LNCAP (cell line): ENCODE measurements around the gene EEIG1.

Source experiments
- CTCF ChIP-seq: fragments of 450-650 bp; IDR thresholded peaks from 2 replicates; pipeline ENCODE4 v1.5.1; 2017; ENCODE audit warnings: mild to moderate bottlenecking

EEIG1 gene

GRCh38 chr9:127938298-127938690, 42.5 kb downstream of the EEIG1 start:
- no peak for TF ChIP-seq CTCF

DNA sequence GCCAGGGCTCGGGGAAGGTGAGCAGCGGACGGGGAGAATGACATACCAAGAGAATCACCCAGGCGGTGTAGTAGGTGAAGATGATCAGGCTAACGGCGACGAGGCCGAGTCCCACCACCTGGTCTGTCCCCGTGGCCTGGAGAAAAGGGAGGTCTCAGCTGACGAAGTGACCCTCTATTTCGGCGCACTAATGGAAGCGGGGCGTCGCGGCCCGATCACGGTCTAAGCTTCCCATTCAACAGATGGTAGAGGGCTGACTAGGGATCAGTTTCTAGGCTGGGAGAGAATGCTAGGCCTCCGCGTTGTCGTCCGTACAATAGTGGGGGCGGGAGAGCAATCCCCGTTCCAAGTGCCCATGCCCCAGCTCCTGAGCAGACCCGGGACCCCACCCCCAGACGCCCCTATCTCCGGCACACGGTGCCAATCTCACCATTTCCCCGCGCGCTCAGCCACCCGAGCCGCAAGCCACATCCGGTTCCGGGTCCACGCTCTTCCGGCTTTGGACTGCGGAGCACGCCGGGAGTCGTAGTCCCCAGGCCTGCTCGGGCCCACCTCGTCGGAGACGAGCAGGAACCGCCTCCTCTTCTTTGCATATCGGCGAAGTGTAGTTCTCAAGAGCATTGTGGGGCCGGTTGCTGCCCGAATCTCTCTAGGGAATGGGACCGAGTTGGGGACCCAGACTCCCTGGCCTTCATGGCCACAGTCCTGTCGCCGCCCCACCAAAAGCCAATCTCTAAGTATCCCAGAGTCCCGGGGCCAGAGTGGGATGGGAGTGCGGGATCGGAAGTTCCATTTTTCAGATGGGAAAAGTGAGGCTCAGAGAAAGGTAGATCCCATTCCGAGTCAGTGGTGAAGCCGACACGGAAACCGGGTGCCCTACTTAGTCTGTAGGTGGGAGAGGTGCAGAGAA, 43.1 kb downstream of the EEIG1 start, which contains the start of gene DPM2:
Gene DPM2 (minus strand): TSS at position 467 of the 910 bp plus-strand sequence. CDS start 34 bp downstream, at position 433.
- TF ChIP-seq CTCF: no peak

DNA sequence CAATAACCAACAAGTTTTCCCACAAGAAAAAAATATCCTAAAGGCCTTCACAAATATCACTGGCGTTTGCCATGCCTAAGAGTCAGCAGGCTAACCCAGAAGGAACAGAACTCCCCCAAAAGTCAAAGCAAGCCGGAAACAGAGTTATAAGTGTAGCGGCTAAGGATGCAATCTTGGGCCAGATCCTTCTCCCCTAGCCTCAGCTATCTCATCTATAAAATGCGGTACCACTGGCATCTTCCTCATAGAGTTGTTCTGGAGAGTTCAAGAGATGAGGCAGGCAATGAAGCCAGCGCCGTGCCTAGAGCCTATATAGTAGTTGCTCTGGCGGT, 43.8 kb downstream of the EEIG1 start:
- TF ChIP-seq CTCF: no peak

DNA sequence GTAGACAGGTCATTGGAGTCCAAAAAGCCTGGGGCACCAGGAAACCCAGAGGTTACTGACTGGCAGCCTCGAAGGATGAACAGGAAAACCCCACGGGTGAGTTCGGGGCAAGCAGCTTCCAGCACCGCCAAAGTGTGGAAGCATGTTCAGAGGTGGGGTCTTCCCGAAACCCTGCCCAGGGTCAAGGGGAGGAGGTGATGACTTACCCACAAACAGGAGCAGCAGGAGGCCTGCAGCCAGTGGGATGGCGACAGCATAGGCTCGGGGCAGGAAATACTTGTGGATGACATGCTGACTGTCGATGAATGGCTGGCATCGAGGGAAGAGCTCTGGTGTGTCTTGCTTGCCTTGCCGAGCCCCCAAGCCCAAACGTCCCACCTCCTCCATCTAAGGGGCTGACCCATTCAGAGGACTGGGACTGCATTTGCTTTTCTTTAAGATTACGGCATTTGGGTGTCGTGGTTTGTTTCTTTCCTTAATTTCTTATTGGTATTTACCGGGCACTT, 44.4 kb downstream of the EEIG1 start:
- TF ChIP-seq CTCF: no peak

DNA sequence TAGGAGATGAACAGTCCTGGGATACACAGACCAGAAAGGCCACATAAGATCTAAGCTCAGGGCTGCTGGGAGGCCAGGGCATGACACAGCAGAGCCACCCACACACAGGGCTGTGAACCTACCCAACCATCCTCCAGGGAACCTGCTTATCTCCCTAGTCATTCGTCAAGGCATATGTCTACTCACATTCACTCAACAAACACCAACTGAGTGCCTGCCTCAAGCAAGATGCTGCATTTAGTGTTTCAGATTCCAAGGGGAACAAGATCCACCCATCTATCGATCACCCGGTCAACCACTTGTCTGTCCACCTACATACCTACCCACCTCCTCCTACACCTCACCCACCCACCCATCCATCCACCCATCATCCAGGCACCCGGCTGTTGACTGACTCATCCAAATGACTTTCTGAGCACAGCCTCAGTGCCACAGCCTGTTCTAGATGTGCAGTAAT, 45.0 kb downstream of the EEIG1 start:
- TF ChIP-seq CTCF: no peak

GRCh38 chr9:127934986-127935385, 45.8 kb downstream of the EEIG1 start:
- TF ChIP-seq CTCF: no peak

- no peak for TF ChIP-seq CTCF
Observed at GRCh38 chr9:127934248-127934647, 46.5 kb downstream of the EEIG1 start.
